KMS-11 (cell line): Measurements from ENCODE around the gene WARS2.

Experiments
- H2AFZ ChIP-seq: fragments of 200-600 bp; sonication (generic); 2 replicates; pipeline ENCODE4 v1.6.1; 2016; ENCODE audit warnings: antibody characterized with exemption, mixed run types, low read depth
- H3K27ac ChIP-seq: fragments of 200-600 bp; sonication (generic); 2 replicates; pipeline ENCODE4 v1.6.1; 2016; ENCODE audit warnings: mild to moderate bottlenecking, mixed run types
- H3K27me3 ChIP-seq: fragments of 200-600 bp; sonication (generic); 2 replicates; pipeline ENCODE4 v1.6.1; 2017; ENCODE audit warnings: mild to moderate bottlenecking, low read depth, mixed run types, moderate library complexity; ENCODE audit not compliant: insufficient read depth
- H3K36me3 ChIP-seq: fragments of 200-600 bp; sonication (generic); 2 replicates; pipeline ENCODE4 v1.6.1; 2017; ENCODE audit warnings: mild to moderate bottlenecking, mixed run types; ENCODE audit not compliant: insufficient read depth
- H3K4me1 ChIP-seq: fragments of 200-600 bp; sonication (generic); 2 replicates; pipeline ENCODE4 v1.6.1; 2016; ENCODE audit warnings: mild to moderate bottlenecking, low read depth, mixed run types; ENCODE audit not compliant: poor library complexity, severe bottlenecking
- H3K4me2 ChIP-seq: fragments of 200-600 bp; sonication (generic); 2 replicates; pipeline ENCODE4 v1.7.0; 2016; ENCODE audit warnings: mild to moderate bottlenecking, mixed run types
- H3K4me3 ChIP-seq: fragments of 200-600 bp; sonication (generic); IDR thresholded peaks from 2 replicates; pipeline ENCODE4 v1.6.1; 2017; ENCODE audit warnings: low read depth, low read length, mixed read lengths; ENCODE audit not compliant: insufficient read depth
- H3K79me2 ChIP-seq: fragments of 200-600 bp; sonication (generic); 2 replicates; pipeline ENCODE4 v1.6.1; 2016; ENCODE audit warnings: low read depth, mixed run types; ENCODE audit not compliant: insufficient read depth
- H3K9ac ChIP-seq: fragments of 200-600 bp; sonication (generic); 2 replicates; pipeline ENCODE4 v1.6.1; 2016; ENCODE audit warnings: mild to moderate bottlenecking, mixed run types
- H4K20me1 ChIP-seq: fragments of 200-600 bp; sonication (generic); 2 replicates; pipeline ENCODE4 v1.6.1; 2016; ENCODE audit warnings: mild to moderate bottlenecking, mixed run types; ENCODE audit not compliant: insufficient read depth
- TF ChIP-seq, protein P1 (sequence below): fragments of 200-600 bp; sonication (generic); conservative IDR thresholded peaks from 2 replicates; pipeline ENCODE4 v1.6.1; 2017; ENCODE audit warnings: low read depth, mild to moderate bottlenecking, antibody characterized with exemption, low read length, moderate library complexity, mixed read lengths

Gene WARS2

DNA sequence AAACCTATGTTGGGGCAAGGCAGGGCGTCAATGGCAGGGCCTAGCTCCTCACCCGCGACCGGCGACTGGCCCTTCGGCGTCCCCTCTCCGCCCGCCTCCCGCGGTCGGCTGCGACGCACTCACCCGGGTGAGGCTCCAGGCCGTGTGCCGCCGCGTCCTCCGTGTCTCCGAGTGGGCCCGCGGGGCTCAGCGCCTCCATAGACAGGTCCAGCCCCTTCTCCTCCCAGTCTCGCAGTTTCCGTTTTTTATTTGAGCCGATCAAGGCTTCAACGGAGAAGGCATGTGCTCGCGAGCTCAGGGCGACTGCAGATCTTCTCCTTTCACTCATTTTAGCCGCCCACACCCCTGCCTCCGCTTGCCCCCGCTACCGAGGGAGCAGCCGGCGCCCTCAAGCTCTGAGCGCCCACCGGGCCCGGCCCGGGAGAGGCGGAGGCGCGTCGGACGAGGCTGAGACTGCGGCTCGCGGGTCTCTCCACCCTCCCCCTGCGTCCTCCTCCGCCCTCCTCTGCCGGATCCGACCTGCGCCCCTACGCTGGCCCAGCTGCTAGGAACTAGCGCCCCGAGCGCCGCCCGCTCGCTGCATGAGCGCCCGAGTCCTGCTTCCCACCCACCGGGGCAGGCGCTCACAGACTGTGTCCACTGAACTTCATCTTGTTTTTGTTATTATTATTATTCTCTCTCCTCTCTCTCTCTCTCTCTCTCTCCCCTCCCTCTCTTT is 152.8 kb downstream of the WARS2 start:
- Histone ChIP-seq H4K20me1 (no peaks in the 10 kb centered on the region), H3K27me3 (no peaks in the 10 kb centered on the region)

DNA sequence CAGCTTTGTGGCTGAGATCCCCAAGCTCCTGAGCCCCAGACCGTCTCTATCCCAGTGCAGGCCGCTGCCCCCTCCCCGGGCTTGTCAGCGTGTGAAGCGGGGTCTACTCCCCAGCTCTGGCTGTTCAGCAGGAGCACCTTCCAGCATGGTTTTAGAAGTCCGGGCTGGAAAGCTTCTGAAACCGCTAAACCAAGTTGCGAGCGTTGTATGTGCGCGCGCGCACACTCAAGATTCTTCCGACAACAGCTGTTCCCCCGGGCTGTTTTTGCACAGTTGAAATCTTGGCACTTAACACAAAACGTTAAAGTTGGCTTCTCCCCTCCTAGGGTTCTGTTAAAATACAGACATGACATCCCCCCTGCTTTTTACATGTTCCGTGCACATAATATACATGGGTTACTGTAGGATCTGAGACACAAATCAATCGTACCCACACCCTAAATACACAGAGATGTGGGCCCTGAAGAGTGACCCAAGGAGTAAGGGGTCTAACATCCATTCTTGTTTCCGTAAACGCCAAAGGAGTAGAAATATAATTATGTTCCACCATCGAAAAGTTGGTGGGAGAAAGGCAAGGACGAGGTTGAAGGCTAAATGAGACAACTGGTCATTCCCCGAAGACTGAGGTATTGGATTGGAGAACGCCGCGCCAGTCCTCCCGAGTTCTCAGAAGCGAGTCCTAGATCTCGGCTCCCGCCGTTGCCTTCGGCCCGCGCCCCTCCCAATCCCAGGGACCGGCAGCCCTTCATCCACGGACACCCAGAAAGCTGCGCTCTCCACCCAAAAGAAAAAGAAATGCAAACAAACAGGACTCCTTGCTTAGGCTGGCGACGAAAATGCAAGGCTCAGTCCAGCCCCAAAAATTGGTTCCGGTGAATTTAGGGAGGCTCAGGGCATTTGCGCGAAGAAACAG is 153.6 kb downstream of the WARS2 start:
- Histone ChIP-seq H4K20me1 (no peaks in the 10 kb centered on the region), H3K4me2 (no peak overlapping the region), H3K79me2 (no peaks in the 10 kb centered on the region), H3K9ac (no peak overlapping the region), H3K4me3 (no peak overlapping the region), H3K36me3 (no peaks in the 10 kb centered on the region), H2AFZ (no peak overlapping the region), H3K4me1 (no peaks in the 10 kb centered on the region), H3K27ac (no peak overlapping the region), H3K27me3 (no peaks in the 10 kb centered on the region)
- TF ChIP-seq, protein P1, sequence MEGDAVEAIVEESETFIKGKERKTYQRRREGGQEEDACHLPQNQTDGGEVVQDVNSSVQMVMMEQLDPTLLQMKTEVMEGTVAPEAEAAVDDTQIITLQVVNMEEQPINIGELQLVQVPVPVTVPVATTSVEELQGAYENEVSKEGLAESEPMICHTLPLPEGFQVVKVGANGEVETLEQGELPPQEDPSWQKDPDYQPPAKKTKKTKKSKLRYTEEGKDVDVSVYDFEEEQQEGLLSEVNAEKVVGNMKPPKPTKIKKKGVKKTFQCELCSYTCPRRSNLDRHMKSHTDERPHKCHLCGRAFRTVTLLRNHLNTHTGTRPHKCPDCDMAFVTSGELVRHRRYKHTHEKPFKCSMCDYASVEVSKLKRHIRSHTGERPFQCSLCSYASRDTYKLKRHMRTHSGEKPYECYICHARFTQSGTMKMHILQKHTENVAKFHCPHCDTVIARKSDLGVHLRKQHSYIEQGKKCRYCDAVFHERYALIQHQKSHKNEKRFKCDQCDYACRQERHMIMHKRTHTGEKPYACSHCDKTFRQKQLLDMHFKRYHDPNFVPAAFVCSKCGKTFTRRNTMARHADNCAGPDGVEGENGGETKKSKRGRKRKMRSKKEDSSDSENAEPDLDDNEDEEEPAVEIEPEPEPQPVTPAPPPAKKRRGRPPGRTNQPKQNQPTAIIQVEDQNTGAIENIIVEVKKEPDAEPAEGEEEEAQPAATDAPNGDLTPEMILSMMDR: no peak

More for the DNA sequence above, 152.8 kb downstream of the WARS2 start:
- no peak overlapping the region for H3K4me3 ChIP-seq
- TF ChIP-seq, protein P1: no peak
- H2AFZ ChIP-seq: no peak overlapping the region
- no peaks in the 10 kb centered on the region for H3K4me1 ChIP-seq
- H3K36me3 ChIP-seq: no peaks in the 10 kb centered on the region
- H3K9ac ChIP-seq: no peak overlapping the region
- H3K27ac ChIP-seq: no peak overlapping the region
- H3K79me2 ChIP-seq: no peaks in the 10 kb centered on the region
- H3K4me2 ChIP-seq: no peak overlapping the region

DNA sequence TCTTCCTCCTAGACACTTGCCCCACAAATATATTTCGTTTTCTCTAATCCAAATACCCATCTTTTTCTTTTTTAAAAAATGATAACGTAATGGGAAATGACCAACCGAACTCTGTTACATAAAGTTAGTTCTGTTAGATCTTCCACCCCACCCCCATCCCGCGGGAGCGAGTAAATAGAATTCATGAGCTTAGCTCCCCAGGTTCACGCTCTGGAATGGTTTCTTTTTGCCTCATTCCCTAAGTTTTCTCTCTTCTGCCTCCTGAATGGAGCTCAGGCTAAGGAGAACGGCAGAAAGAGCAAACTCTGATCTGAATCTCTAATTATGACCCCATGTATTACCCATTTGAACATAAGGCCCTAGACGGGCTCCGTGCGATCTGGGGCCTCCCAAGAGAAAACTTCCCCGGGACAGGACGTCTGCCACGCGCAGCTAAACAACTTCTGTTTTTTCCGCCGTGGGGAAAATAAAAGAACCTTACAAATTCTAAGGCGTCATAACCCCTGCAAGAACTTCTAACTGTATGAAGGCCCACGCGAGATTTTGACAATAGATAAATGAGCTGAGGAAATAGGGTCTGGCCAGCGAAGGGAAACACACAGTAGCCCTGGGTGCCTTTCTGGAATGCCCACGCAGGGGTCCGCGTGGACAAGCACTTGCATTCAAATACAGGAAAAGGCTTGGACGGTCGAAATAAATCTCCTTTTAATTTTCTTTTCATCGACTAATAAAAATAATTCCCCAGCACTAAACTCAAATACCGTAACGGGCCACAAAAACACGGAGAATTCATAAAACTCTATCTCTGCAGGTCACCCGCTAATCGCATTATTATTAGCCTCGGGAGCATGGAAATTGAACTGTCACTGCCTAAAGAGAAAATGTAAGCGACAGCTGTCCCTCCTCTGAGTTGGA is 154.6 kb downstream of the WARS2 start:
- TF ChIP-seq, protein P1: no peak
- H3K27me3 ChIP-seq: no peaks in the 10 kb centered on the region
- no peaks in the 10 kb centered on the region for H3K79me2 ChIP-seq
- H3K4me2 ChIP-seq: no peak overlapping the region
- H3K4me1 ChIP-seq: no peaks in the 10 kb centered on the region
- no peaks in the 10 kb centered on the region for H3K36me3 ChIP-seq
- no peak overlapping the region for H2AFZ ChIP-seq
- H3K9ac ChIP-seq: no peak overlapping the region
- no peak overlapping the region for H3K27ac ChIP-seq
- H4K20me1 ChIP-seq: no peaks in the 10 kb centered on the region
- H3K4me3 ChIP-seq: no peak overlapping the region
